OCI-LY1 (cell line): ENCODE results near the gene TNFRSF17.

Source experiments
- H2AFZ ChIP-seq: fragments of 200-600 bp; sonication (generic), shearing (Covaris generic); 2 replicates; pipeline ENCODE4 v1.6.0; 2014; ENCODE audit warnings: antibody characterized with exemption, mild to moderate bottlenecking, low read length
- H3F3A ChIP-seq: fragments of 200-600 bp; sonication (generic), shearing (Covaris generic); 2 replicates; pipeline ENCODE4 v1.6.0; 2014; ENCODE audit warnings: mild to moderate bottlenecking, antibody characterized with exemption, low read length, moderate library complexity; ENCODE audit not compliant: insufficient read depth
- H3K27ac ChIP-seq: fragments of 200-600 bp; sonication (generic); 2 replicates; pipeline ENCODE4 v1.5.1; 2014; ENCODE audit warnings: low read length, mixed run types, mild to moderate bottlenecking, low read depth; ENCODE audit not compliant: poor library complexity, severe bottlenecking
- H3K27me3 ChIP-seq: fragments of 200-600 bp; sonication (generic); 2 replicates; pipeline ENCODE4 v1.6.0; 2014; ENCODE audit warnings: antibody characterized with exemption, mild to moderate bottlenecking, low read length, moderate library complexity; ENCODE audit not compliant: insufficient read depth
- H3K36me3 ChIP-seq: fragments of 200-600 bp; sonication (generic); 2 replicates; pipeline ENCODE4 v1.6.1; 2014; ENCODE audit warnings: mild to moderate bottlenecking, antibody characterized with exemption, low read length, moderate library complexity, mixed read lengths; ENCODE audit not compliant: insufficient read depth
- H3K4me1 ChIP-seq: fragments of 200-600 bp; sonication (generic); 2 replicates; pipeline ENCODE4 v1.5.1; 2014; ENCODE audit warnings: mild to moderate bottlenecking, low read length, moderate library complexity; ENCODE audit not compliant: insufficient read depth, severe bottlenecking
- H3K4me2 ChIP-seq: fragments of 200-600 bp; sonication (generic), shearing (Covaris generic); 2 replicates; pipeline ENCODE4 v1.6.1; 2014; ENCODE audit warnings: low read length
- H3K4me3 ChIP-seq: fragments of 200-600 bp; sonication (generic); 2 replicates; pipeline ENCODE4 v1.5.1; 2014; ENCODE audit warnings: low read length, low read depth, mild to moderate bottlenecking, mixed read lengths; ENCODE audit not compliant: poor library complexity, severe bottlenecking
- H3K79me2 ChIP-seq: fragments of 200-600 bp; shearing (Covaris generic); 2 replicates; pipeline ENCODE4 v1.6.1; 2016; ENCODE audit warnings: mixed run types, low read length, mixed read lengths; ENCODE audit not compliant: insufficient read depth
- H3K9ac ChIP-seq: fragments of 200-600 bp; sonication (generic), shearing (Covaris generic); 2 replicates; pipeline ENCODE4 v1.6.1; 2014; ENCODE audit warnings: mild to moderate bottlenecking, low read length, mixed read lengths
- H3K9me2 ChIP-seq: fragments of 200-600 bp; sonication (generic), shearing (Covaris generic); 2 replicates; pipeline ENCODE4 v1.6.1; 2014; ENCODE audit warnings: low read depth, mild to moderate bottlenecking, low read length, mixed read lengths
- H3K9me3 ChIP-seq: fragments of 200-600 bp; shearing (Covaris generic); 2 replicates; pipeline ENCODE4 v1.6.1; 2014; ENCODE audit warnings: low read length, mixed read lengths
- H4K20me1 ChIP-seq: fragments of 200-600 bp; sonication (generic), shearing (Covaris generic); 2 replicates; pipeline ENCODE4 v1.6.0; 2016; ENCODE audit warnings: mild to moderate bottlenecking, low read length; ENCODE audit not compliant: insufficient read depth
- EZH2 ChIP-seq: fragments of 200-600 bp; sonication (generic), shearing (Covaris generic); IDR thresholded peaks from 2 replicates; pipeline ENCODE4 v1.8.0; 2017; ENCODE audit warnings: borderline replicate concordance, mixed run types, mild to moderate bottlenecking, antibody characterized with exemption, low read length, moderate library complexity, mixed read lengths
- TF ChIP-seq, protein P1 (sequence below): fragments of 200-600 bp; sonication (generic), shearing (Covaris generic); IDR thresholded peaks from 2 replicates; pipeline ENCODE4 v1.5.1; 2017; ENCODE audit warnings: mild to moderate bottlenecking, antibody characterized with exemption, low read length, moderate library complexity, mixed read lengths

The TNFRSF17 gene

DNA sequence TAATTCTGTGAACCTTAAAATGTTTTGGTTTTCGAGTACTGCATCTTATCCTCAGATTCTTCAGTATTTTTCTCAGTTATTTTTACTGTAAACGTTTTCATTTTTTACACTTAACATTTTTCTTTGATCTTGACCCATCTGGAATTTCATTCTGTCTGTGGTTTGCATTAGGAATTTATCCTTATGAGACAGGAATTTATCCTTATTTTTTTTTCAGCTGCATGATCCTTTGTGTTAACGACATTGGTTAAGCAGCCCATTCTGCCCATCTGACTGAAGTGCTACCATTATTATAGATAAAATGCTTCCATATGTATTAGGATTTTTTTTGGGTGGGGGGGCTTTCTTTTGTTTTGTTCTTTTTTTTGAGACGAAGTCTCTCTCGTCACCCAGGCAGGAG, 52.5 kb downstream of the TNFRSF17 start:
- Histone ChIP-seq H2AFZ (no peak overlapping the region), H3K4me2 (no peak overlapping the region), H3K27me3 (no peaks in the 10 kb centered on the region), H4K20me1 (no peaks in the 10 kb centered on the region), H3K36me3 (peaks cover 3% of the 10 kb centered on the region; the same call in 1 of the 2 replicates), H3K27ac (no peak overlapping the region), H3K79me2 (no peaks in the 10 kb centered on the region), H3K9me3 (no peaks in the 10 kb centered on the region), H3K9me2 (no peaks in the 10 kb centered on the region), H3K4me1 (peaks cover 30% of the 10 kb centered on the region), H3K9ac (no peak overlapping the region), H3K4me3 (no peak overlapping the region), H3F3A (no peaks in the 10 kb centered on the region)
- TF ChIP-seq, protein P1, sequence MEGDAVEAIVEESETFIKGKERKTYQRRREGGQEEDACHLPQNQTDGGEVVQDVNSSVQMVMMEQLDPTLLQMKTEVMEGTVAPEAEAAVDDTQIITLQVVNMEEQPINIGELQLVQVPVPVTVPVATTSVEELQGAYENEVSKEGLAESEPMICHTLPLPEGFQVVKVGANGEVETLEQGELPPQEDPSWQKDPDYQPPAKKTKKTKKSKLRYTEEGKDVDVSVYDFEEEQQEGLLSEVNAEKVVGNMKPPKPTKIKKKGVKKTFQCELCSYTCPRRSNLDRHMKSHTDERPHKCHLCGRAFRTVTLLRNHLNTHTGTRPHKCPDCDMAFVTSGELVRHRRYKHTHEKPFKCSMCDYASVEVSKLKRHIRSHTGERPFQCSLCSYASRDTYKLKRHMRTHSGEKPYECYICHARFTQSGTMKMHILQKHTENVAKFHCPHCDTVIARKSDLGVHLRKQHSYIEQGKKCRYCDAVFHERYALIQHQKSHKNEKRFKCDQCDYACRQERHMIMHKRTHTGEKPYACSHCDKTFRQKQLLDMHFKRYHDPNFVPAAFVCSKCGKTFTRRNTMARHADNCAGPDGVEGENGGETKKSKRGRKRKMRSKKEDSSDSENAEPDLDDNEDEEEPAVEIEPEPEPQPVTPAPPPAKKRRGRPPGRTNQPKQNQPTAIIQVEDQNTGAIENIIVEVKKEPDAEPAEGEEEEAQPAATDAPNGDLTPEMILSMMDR: no peak
- TF ChIP-seq EZH2: no peak
